ENCODE data around the gene GALNT10.

DNA sequence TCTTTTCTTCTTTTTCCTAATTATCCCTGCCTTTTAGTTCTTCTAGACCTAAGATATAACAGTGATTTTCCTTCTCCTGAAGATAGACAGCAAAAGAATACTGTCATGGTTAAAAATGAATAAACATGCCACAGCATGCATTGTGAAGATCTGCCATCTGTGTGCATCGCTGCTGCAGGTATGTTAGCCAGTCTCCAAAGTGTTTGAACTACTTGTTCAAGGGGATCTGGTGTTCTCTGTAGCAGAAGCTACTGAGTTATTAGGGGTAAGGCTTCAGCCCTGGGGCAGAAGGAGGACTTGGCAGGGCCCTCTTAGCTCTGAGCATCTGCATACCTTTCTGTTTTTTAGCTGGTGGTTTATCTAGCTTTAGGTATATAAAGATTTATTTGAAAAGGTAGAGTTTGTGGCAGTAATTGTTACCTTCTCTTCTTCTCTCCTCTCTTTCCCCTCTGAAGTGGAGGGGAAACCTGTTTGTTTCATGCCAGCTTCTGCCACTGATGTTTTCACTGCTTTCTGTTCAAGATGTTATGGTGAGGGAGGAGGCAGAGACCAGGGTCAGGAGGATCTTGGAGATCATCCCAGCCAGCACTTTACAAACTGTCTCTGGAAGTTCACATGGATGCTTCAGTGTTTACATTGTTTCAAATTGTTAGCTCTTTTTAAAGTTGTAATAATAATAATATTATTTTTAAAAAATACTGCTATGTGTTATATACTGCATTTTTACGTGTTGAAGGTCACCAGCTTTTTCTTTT lies 25.2 kb downstream of the GALNT10 start:
- TF ChIP-seq CTCF (IDR thresholded peaks at IDR 0.05 in 8 of 11, conservative IDR thresholded peaks at IDR 0.05 in 3 of 11) (no peak), POLR2AphosphoS5 (IDR thresholded peaks at IDR 0.05) (no peak), POLR2A (IDR thresholded peaks at IDR 0.05) (no peak)

Data from spleen (tissue), 7 donors.